Gastroesophageal sphincter (tissue), 2 donors: ENCODE data around the gene CACNA1A.

Source experiments
- EP300 ChIP-seq: sonication (generic); formaldehyde crosslinking; IDR thresholded peaks from one replicate; pipeline ENCODE4 v1.6.1; 2017; ENCODE audit warnings: antibody characterized with exemption, mild to moderate bottlenecking
- POLR2A ChIP-seq, 2 donors: fragments of 450-650 bp; IDR thresholded peaks; one replicate each; pipeline ENCODE4 v1.6.1; 2017; ENCODE audit warnings: antibody characterized with exemption in 2 of 2, mild to moderate bottlenecking in 2 of 2, moderate library complexity in 1 of 2

DNA sequence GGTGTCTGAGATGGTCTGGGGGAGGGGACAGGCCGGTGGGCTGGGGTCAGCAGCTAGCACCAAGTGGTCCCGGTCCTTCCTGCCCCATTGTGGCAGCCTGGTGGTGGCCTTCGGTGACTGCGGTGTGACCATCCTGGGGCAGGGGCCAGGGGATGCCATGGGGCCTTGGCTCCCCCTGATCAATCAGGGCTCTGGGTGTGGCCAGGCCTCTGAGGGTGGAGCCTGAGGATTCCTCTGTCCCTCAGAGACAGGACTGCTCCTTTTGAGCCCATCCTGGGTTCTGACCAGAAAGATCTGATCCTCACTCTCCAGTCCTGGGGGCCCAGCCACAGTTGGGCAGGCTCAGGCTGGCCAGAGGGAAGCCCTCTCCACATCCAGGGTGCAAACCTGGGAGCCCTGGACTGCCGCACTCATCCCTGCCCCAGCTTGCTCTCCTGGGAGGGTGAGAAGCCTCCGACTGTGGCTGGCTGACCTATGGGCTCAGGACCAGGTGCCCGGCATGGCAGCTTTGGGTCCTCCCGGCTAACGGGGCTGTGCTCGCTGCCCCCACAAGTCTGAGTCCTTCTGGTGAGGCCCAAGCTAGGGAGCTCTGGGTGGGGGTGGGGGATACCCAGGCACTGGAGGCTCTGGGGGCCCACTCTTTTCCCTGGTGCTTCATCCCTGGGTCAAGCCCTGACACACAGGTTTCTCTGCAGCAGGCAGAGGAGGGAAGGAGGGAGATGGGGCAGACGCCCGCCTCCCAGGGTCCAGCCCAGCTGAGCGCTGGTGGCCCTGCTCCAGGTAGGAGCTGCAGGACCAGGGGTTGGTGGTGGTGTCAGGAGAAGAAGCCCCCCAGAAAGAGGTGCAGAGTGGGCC, 296.6 kb downstream of the CACNA1A start:
- no peak for TF ChIP-seq POLR2A (IDR thresholded peaks at IDR 0.05)
- no peak for TF ChIP-seq EP300
